NCI-H2196 (cell line): ENCODE data around the gene MSI2.

Source experiments
- DNase-seq: peaks from one replicate; lab custom pipeline; 2025; ENCODE audit not compliant: unreplicated experiment; lab: John Stamatoyannopoulos, UW

MSI2 gene

DNA sequence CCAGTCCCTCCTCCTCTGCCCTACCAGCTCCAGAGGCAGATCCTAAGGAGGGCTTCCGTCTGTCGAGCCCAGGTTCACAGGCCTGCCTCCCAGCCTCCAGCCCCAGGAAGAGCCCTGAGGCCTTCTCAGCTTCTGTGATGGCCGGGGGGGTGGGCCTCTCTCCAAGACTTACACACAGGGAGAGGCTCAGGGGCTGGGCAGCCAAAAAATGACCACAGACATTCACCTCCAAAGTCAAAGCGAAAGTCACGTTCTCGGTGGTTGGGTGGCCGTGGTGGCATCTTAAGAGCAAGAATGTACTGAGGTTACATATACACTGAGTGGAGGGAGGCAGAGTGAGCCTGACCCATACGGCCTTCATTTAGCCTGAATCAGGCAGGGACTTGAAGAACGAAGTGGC is 369.6 kb downstream of the MSI2 start:
- DNase-seq = no peak

DNA sequence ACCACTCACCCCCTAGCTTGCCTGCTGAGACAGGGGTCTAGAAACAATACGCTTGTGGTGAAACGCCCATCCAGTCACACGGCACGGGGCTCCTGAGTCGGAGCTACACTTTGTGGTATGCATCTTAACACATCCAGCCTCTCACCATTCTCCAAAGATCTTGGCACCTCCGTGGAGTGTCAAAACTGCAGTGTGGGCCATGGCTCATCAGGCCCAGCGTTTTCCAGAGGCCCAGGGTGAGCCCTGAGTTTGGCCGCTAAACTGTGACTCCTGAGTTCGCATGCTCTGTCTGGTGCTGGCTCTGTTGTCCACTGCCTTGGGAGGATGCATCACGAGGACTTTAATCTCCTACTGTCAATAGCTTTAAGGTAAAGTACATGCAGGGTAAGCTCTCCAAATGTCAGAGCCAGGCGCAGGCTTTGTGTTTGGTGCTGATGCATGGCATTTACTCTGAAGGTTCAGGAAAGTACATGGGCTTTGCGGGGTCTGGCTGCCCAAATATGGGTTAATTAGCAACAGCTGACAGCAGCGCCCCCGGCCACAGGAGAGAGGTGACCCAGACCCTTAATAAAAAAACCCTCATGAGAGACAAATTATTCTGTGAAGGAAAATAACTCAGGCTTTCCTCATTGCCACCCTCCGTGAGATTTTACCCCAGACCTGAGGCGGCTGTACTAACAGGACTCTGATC is 370.3 kb downstream of the MSI2 start:
- no peak for DNase-seq

DNA sequence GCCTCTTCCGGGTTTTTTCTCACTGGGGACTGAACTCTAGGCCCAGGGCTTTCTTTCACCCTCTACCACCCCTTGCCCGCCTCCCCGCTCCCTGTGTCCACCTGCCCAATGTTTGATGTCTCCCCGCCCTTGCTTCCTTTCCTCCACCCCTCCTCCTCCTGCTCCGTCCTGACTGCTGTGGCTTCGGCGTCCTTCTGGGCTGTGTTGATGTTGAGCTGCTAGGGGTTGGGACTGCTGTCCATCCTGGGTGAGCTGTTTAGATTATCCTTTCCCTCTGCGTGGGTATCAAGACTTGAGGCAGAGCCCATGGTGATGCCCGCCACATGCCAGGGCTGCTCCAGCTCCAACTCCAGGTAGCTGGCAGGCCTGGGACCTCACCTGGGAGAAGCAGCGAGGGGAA is 371.3 kb downstream of the MSI2 start:
- DNase-seq = no peak

- DNase-seq = no peak
These were observed 372.1 kb downstream of the MSI2 start for GRCh38 chr17:57628421-57628820.

DNA sequence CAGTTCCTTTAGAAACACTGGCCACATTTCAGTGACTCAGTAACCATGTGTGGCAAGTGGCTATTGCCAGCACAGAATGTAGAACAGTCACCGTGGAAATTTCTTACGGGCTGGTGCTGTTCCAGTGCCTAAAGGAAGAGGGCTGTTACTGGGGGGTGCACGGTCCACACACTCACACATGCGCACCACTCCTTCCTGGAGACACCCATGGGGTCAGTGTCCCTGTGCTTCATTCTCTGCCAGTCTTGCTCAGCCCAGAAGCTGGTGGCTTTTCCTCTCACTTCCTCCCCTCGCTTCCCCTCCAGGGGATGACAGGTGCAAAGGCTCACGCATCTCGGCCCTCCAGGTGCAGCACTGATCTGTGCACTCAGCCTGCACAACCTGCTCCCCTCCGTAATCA is 373.1 kb downstream of the MSI2 start:
- no peak for DNase-seq

- DNase-seq = no peak
These were observed 373.6 kb downstream of the MSI2 start for GRCh38 chr17:57629886-57630285.

DNA sequence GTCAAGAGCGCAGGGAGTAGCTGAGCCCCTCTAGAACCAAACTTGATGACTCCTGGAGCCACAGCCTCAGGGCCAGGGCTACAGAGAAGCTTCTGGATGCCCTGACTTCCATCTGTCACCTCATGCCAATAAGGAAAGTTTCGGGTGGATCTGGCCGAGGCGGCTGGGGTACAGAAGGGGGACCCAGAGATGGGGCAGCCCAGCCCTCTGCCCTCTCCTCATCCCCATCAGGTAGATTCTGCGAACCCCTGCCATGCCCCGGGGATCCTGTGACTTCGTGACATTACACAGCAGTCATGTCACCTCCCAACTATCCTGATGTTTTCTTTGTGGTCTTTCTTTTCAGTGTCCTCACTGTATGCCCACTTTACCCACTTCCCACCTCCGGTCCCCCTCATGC is 374.4 kb downstream of the MSI2 start:
- DNase-seq = no peak

DNA sequence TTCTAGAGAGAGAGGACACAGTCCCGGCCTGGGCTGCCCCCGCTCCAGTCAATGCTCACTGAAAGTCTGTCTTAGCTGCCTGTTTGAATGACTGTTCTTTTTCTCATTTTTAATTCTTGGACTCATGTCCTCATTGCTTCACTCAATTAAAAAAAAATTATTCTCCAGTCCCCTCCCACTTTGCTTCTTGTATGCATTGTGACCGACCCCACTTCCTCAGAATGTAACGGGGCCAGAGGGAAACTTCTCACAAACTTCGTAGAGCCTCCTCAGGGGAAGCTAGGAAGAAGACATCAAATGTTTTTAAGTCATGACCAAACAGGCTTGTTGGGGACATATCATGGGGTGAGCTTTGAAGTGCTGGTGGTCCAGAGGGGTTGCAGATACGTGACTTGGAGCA is 375.5 kb downstream of the MSI2 start:
- no peak for DNase-seq

- DNase-seq = no peak
These were observed 376.0 kb downstream of the MSI2 start for GRCh38 chr17:57632294-57632693.

- DNase-seq = no peak
These were observed 376.9 kb downstream of the MSI2 start for GRCh38 chr17:57633236-57633635.

DNA sequence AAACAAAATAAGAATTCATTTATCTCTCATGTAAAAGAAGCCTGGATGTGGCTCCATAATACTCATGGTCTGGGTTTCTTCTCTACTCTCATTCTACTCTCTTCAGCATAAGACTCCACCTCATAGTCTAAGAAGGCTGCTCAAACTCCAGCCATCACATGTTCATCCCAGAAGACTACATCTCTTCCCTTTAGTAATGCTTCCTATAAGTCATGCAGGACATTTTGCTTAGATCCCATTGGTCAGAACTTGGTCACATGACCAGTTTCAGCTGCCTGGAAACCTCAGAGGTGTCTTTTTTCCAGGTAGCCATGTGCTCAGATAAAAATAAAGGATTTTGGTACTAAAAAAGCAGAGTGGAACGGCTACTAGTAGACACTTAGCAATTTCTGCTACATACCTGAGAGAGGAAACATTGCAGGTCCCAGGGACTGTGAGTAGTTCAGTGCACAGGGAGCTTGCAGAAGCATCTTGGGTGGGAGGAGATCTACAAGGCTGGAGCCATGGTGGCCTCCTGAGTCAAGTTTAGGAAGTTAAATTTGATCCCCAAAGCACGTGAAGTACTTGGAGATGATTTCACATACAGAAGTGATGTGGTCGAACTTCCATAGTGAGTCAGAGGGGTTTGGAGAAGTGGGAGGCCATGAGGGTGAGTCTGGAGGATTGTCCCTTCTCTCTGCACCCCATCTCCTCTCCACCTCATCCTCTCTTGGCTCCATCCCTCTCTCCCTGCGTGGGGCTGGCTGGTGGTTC is 378.6 kb downstream of the MSI2 start:
- peak; percentile 8 for DNase-seq

DNA sequence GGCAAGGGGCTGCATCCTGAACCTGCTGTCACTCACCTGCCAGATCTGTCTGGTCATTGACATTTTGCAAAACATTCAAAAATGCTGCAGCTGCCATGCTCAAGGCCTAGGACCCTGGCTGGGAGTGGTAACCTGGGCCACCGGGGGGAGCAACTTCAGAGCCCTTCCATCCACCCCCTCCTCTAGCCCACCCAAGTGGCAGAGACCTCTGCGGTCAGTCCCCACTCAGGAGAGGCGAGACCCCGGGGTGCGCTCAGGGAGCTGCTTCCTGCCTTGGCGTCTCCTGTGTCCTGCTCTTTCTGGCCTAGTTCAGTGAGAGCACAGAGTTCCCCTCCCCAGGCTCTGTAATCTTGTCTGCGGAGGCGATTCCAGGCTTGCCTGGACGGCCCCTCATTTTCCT is 380.0 kb downstream of the MSI2 start:
- DNase-seq = no peak

DNA sequence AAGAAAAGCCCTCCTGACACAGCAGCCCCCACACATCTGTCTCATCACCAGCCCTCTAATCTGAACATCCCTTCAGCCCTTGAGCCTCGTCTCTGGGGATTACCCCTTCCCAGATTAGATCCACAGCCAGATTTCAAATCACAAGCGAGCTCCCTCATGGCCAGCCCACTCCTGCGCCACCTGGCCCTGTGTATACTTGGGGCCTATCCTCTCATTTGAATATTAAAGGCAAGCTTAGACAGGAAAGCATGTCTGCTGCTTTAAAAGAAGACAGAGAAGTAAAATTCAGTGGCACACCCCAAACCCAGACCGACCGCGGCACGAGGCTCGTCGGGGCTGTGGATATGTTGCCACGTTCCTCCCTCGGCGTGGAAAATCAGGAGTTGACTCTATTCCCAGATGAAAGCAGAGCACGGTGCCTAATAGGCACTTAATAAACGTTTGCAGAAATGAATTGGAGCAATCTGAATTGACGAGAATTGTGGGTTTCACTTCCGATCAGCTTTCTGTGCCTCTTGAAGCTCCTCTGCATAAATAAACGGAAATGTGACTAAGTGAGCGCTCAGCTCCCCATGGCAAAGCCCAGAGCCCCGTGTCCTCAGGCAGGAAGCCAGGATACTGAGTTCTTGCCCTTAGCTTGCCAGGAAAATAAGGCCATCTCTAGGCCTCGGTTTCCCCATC is 380.8 kb downstream of the MSI2 start:
- no peak for DNase-seq

DNA sequence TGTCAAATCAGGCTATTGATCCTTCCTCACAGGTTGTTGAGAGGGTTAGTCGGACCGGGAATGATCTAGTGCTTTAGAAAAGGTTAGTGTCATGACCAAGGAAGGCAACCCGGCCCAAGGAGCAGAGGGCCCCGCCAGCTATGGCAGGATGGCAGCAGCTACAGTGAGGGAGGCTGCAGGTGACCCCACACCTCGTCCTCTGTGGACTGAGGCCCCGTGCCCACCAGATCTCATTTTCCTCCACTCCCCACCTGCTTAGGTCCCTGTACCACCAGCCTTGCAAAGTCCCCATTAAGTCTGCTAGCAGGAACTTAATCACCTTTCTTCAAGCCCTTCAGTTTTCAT is 381.3 kb downstream of the MSI2 start:
- no peak for DNase-seq

GRCh38 chr17:57638284-57638683 is 382.0 kb downstream of the MSI2 start:
- no peak for DNase-seq

DNA sequence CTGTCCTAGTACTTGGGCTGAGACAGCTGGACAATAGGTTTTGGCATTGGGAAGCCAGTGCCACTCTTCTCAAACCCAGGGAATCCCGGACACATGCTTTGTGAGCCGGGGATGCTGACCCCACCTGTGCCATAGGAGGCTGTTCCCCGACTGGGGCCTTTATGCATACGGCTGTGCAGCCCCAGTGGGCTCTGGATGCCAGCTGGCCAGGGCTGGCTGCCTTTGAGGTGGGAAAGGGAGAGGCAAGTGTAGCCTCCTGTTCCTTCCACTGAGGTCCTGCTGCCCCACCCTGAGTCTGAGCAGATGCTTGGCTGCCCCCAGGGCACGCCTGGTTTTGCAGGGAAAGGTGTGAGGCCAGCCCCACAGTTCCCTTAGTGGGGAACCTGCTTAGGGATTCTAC is 383.1 kb downstream of the MSI2 start:
- no peak for DNase-seq

DNA sequence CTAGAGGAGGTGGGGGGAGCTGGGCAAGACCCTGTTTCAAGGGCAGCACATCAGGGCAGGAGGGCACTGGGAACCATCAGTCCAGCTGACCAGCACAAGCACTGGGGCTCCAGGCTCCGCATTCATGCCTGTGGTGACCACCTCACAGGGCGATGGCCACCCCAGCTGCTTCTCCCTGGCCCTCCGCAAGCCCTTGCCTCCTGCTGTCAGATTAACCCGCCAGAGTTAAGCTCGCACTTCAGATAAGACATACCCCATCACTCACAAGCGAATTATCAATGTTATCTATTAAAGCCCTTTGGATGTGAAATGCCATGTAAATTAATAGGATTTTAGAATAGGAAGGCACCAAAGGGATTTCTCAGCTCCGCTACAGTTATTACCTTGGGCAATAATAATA is 383.8 kb downstream of the MSI2 start:
- DNase-seq = no peak

- DNase-seq = no peak
These were observed 385.4 kb downstream of the MSI2 start for GRCh38 chr17:57641761-57642160.

DNA sequence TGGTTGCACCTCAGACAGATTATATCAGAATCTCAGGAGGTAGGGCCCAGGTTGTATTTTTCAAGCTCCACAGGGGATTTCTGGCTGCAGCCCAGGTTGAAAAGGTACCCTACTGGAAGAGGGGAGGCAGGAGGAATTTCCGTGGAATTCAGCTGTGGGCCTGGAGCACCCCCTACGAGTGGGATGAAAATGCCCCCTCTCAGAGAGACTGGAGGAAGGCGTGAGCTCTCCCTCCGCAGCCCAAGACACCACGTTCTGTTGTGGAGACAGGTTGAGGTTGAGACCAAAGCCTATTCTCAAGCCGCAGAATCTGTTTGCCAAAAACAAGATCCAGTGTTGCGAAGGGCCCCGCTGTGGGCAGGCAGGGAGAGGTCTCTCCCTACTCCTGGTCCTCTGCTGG is 386.7 kb downstream of the MSI2 start:
- no peak for DNase-seq

DNA sequence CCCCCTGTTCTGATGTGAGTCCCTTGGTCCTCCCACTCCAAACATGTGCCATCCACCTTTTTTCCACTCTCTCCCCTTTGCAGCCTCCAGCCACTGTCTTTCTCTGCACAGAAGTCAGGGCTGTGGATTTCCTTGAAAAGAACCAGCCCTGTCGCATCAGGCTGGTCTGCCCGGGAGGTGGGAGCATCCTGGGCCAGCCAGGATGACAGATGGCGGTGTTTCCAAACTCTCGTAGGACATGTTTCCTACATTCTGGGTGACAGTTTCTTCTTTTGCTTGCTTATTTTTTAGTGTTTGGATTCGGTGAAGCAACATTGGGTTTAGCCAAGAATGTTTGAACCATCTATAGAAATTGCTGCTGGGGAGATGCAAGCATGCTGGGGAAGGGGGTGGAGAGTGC is 388.0 kb downstream of the MSI2 start:
- no peak for DNase-seq

DNA sequence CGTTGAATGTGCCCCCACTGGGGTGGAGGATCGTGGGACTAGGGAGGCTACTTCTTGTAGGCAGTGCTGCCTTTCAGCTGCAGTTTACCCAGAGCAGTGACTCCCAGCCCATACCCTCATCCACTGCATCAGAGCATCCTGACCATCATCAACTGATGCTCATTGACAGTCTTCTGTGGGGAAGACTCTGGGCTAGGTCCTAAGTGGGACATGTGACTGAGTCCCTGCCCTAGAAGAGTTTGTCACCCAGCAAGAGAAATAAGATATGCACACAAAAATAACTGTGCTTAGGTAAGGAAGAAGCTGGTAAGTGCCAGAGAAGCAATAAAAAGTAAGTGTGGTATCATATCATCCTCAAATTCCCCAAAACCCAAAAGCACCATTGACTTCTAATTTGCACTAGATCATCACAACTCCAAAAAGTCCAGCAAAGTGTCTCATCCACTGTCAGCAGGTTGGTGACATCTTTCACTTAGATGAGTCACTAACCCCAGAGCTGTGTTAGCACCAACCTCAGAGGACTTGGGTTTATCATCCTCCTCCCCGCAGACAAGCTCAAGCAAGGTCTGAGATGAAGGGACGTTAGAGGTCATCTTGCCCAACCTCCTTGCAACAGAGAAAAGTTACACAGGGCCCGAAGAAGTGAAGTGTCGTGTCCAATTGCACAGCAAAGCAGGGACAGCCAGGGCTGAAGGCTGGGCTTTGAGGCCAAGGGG is 389.8 kb downstream of the MSI2 start:
- no peak for DNase-seq

DNA sequence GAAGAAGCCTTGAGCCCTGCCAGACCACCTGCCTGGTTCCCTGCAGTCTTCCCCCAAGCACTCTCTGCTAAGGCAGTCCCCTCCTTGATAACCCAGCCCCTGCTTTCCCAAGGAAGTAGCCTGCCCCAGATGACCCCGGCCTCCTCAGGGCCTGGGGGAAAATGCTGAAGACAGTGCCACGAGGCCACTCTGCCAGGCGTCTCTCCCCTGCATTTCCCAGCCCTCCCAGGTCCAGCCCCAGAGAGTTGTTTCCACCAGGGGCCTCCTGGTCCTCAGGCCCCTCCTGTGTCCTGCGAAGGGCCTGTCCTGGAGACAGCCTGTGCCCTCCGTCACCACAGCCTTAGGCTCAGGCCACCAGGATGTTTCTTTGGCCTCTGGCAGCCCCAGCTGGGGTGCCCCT is 392.4 kb downstream of the MSI2 start:
- no peak for DNase-seq
